ENCODE results near the gene FBLN2.

GRCh38 chr3:13509816-13510192 lies 39.1 kb upstream of the FBLN2 start:
- no peak for TF ChIP-seq CTCF (CRISPR knock-in tag; IDR thresholded peaks at IDR 0.05)
- no peak for TF ChIP-seq ZIK1 (CRISPR knock-in tag; IDR thresholded peaks at IDR 0.05; ENCODE audit: borderline replicate concordance, low read depth)
- TF ChIP-seq ZNF331 (CRISPR knock-in tag; IDR thresholded peaks at IDR 0.05), result no peak

Measured in HepG2 (cell line).